Calu3 (cell line): Measurements from ENCODE around the gene SLC6A2. TPM values are rescaled to one million over a fixed set of nuclear protein-coding genes. Genes with fewer than 3 reads are reported as not detected.

Experiments used
- BruUV-seq: library from RNA; stranded (reverse); fragments of 400-500 nt; replicated peaks from 2 replicates; lab custom pipeline; 2021; lab: Mats Ljungman, UMichigan
- CTCF ChIA-PET: fragments of 300-600 bp; sonication (Branson Sonifier 250); formaldehyde crosslinking; loops from one replicate; lab custom pipeline; 2022; ENCODE audit warnings: antibody characterized with exemption; lab: Charles Lee
- DNase-seq: peaks from one replicate; pipeline ENCODE4 v3.0.0; 2022
- H3K27ac Mint-ChIP-seq: one replicate; pipeline ENCODE4 v1.8.0; 2022; ENCODE audit warnings: mixed read lengths; ENCODE audit not compliant: unreplicated experiment
- H3K27me3 Mint-ChIP-seq: one replicate; pipeline ENCODE4 v1.8.0; 2022; ENCODE audit warnings: mixed read lengths; ENCODE audit not compliant: unreplicated experiment
- H3K36me3 Mint-ChIP-seq: one replicate; pipeline ENCODE4 v1.8.0; 2022; ENCODE audit warnings: mild to moderate bottlenecking, moderate library complexity, mixed read lengths; ENCODE audit not compliant: insufficient read depth, unreplicated experiment
- H3K4me1 Mint-ChIP-seq: one replicate; pipeline ENCODE4 v1.8.0; 2022; ENCODE audit warnings: mild to moderate bottlenecking, low read depth, mixed read lengths; ENCODE audit not compliant: unreplicated experiment
- H3K4me3 Mint-ChIP-seq: one replicate; pipeline ENCODE4 v1.8.0; 2022; ENCODE audit warnings: mild to moderate bottlenecking, low read depth, moderate library complexity, mixed read lengths; ENCODE audit not compliant: unreplicated experiment
- H3K9me3 Mint-ChIP-seq: one replicate; pipeline ENCODE4 v1.8.0; 2022; ENCODE audit warnings: low read depth, mixed read lengths; ENCODE audit not compliant: unreplicated experiment
- intact Hi-C: fragments of 100-400 bp; cut with micrococcal nuclease; formaldehyde crosslinking; loops from one replicate; pipeline ENCODE4 v1.10.0; 2022; ENCODE audit not compliant: unreplicated experiment
- total RNA-seq: library from RNA; stranded (reverse); gene quantifications from 2 replicates; pipeline ENCODE4 v1.2.3, GENCODE V29; 2022
- TF ChIP-seq, protein P1 (sequence below): fragments of 200-600 bp; IDR thresholded peaks from one replicate; pipeline ENCODE4 v1.8.0; 2022; ENCODE audit warnings: antibody characterized with exemption; ENCODE audit not compliant: unreplicated experiment

Gene SLC6A2
- total RNA-seq, 1 experiment from 2014 or later = not detected

DNA sequence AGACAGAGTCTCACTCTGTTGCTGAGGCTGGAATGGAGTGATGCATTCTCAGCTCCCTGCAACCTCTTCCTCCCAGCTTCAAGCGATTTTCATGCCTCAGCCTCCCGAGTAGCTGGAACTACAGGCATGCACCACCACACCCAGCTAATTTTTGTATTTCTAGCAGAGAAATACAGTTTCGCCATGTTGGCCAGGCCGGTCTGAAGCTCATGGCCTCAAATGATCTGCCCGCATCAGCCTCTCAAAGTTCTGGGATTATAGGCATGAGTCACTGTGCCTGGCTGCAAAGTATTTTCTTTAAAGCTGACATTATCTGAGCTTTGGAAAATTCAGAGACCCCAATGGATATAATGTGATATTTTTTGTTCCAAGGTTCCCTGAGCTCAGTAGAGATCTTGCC lies 31.1 kb upstream of the SLC6A2 start:
- intact Hi-C loops = no loop called here
- no peak for DNase-seq
- H3K27ac Mint-ChIP-seq = no peak overlapping the region
- CTCF ChIA-PET = interaction anchor here (0.6 kb wide), 1 partner anchor 15 kb away, joined by 3 read pairs; no protein-coding TSS in a partner anchor
- H3K4me1 Mint-ChIP-seq = no peaks in the 10 kb centered on the region
- peaks cover 12% of the 10 kb centered on the region for H3K27me3 Mint-ChIP-seq
- H3K9me3 Mint-ChIP-seq = peaks cover 8% of the 10 kb centered on the region
- no peaks in the 10 kb centered on the region for H3K36me3 Mint-ChIP-seq
- H3K4me3 Mint-ChIP-seq = no peak overlapping the region
- TF ChIP-seq, protein P1, sequence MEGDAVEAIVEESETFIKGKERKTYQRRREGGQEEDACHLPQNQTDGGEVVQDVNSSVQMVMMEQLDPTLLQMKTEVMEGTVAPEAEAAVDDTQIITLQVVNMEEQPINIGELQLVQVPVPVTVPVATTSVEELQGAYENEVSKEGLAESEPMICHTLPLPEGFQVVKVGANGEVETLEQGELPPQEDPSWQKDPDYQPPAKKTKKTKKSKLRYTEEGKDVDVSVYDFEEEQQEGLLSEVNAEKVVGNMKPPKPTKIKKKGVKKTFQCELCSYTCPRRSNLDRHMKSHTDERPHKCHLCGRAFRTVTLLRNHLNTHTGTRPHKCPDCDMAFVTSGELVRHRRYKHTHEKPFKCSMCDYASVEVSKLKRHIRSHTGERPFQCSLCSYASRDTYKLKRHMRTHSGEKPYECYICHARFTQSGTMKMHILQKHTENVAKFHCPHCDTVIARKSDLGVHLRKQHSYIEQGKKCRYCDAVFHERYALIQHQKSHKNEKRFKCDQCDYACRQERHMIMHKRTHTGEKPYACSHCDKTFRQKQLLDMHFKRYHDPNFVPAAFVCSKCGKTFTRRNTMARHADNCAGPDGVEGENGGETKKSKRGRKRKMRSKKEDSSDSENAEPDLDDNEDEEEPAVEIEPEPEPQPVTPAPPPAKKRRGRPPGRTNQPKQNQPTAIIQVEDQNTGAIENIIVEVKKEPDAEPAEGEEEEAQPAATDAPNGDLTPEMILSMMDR = no peak
- no TSS peak for BruUV-seq

DNA sequence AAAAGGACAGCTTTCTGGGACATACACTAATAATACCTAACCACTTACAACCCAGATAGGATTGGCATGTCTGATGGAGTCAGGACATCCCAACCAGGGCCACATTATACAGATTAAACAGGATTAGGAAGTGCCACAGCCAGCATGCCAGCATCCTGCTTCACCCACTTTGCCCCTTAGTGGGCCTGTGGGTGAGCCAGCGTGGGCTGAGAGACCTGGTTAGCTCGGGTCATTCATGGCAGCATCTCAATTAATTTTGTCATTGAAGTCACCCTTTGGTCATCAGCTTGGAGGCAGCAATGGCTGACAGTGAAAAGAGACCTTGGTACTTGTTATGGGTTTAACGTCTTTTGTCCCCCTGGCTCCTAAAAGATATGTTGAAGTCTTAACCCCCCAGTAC lies 29.9 kb upstream of the SLC6A2 start:
- Mint-ChIP-seq H3K9me3 (peaks cover 11% of the 10 kb centered on the region), H3K4me1 (no peaks in the 10 kb centered on the region), H3K36me3 (no peaks in the 10 kb centered on the region), H3K4me3 (no peak overlapping the region), H3K27me3 (peaks cover under 1% of the 10 kb centered on the region), H3K27ac (no peak overlapping the region)
- intact Hi-C loops = no loop called here
- no peak for DNase-seq
- CTCF ChIA-PET = no interaction called here
- no TSS peak for BruUV-seq
- TF ChIP-seq, protein P1 = no peak

- no peak for DNase-seq
- intact Hi-C loops = no loop called here
- CTCF ChIA-PET = no interaction called here
- Mint-ChIP-seq H3K4me3 (no peak overlapping the region), H3K27ac (no peak overlapping the region), H3K36me3 (no peaks in the 10 kb centered on the region), H3K4me1 (no peaks in the 10 kb centered on the region), H3K9me3 (peaks cover 13% of the 10 kb centered on the region), H3K27me3 (no peaks in the 10 kb centered on the region)
- BruUV-seq = no TSS peak
- TF ChIP-seq, protein P1 = no peak
Observed at GRCh38 chr16:55628306-55628968, 27.4 kb upstream of the SLC6A2 start.

GRCh38 chr16:55630774-55631173 lies 25.0 kb upstream of the SLC6A2 start:
- no peak for DNase-seq
- BruUV-seq = no TSS peak
- TF ChIP-seq, protein P1 = no peak
- CTCF ChIA-PET = no interaction called here
- peaks cover 11% of the 10 kb centered on the region for H3K27me3 Mint-ChIP-seq
- intact Hi-C loops = no loop called here
- H3K36me3 Mint-ChIP-seq = no peaks in the 10 kb centered on the region
- no peaks in the 10 kb centered on the region for H3K4me1 Mint-ChIP-seq
- peaks cover 13% of the 10 kb centered on the region for H3K9me3 Mint-ChIP-seq
- no peak overlapping the region for H3K27ac Mint-ChIP-seq
- H3K4me3 Mint-ChIP-seq = no peak overlapping the region
